AG08396 (cell line): Measurements from ENCODE around the gene DOHH.

Source experiments
- DNase-seq: peaks from one replicate; pipeline ENCODE4 v3.0.0; 2012; ENCODE audit warnings: low spot score, mixed read lengths

The DOHH gene

DNA sequence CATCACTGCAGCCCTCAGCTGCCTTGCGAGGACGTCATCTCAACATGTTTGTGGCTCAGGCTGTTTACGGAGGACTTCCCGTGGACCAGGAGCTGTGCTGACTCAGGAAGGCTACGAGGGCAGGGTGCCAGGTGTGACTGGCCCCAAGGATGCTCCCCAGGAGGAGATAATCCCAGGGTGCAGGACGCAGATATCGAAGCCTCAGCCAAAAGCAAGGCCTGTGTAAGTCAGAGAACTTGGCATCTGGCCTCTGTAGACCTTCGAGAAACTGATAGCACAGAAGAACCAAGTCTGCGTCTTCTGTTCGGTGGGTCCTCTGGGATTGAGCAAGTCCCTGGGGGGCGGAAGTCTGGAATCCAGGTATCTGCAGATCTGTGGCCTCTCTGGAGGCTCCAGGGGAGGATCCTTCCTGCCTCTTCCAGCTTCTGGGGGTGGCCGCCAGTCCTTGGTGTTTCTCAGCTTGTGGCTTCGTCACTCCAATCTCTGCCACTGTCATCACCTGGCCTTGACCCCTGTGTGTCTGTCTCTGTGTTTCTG lies 2.6 kb upstream of the DOHH start:
- DNase-seq = no peak

GRCh38 chr19:3501780-3502179 lies 1.3 kb upstream of the DOHH start:
- DNase-seq = no peak

GRCh38 chr19:3499738-3500428 lies 591 bp downstream of the DOHH start:
- no peak for DNase-seq

GRCh38 chr19:3497757-3498520 lies 2.5 kb downstream of the DOHH start:
- no peak for DNase-seq

- no peak for DNase-seq
Observed at GRCh38 chr19:3496392-3497273, 3.8 kb downstream of the DOHH start.

DNA sequence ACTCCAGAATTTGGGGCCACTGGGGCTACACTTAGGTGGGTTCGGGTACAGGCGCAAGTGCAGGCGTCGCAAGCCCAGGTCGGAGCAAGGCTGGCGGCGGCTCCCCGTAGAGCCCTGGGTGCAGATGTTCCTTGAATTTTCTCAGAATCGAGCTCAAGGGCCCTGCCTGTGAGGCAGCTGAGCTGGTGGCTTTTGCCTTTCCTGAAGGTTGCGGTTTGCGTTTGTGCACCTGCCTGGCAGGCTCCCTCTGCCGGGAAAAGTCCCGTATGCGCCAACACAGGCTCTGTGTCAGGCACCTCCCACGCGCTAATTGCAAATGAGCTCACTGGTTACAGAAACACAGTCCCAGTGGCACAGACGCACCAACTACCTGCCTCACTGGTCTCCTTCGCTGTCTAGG lies 5.9 kb downstream of the DOHH start:
- DNase-seq = no peak

GRCh38 chr19:3494051-3494450 lies 6.4 kb downstream of the DOHH start:
- peak; percentile 87 for DNase-seq

DNA sequence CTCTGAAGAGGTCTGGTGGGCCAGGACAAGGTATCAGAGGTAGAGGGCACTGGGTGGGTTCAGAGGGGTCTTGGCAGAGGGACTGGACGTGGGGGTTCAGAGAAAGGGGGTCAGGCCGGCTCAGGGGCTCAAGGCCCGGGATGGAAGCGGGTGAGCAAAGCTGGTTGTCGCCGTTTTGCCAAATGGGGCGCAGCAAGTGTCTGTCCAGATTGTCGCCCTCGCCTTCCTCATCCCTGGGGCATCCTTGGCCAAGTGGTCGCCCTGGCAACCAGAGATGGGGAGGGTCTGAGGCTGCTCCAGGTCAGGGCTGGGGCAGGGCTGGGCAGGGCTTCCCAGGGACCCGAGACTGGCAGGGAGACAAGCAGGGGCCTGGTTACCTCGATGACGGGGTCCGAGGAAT lies 6.8 kb downstream of the DOHH start:
- DNase-seq = no peak

DNA sequence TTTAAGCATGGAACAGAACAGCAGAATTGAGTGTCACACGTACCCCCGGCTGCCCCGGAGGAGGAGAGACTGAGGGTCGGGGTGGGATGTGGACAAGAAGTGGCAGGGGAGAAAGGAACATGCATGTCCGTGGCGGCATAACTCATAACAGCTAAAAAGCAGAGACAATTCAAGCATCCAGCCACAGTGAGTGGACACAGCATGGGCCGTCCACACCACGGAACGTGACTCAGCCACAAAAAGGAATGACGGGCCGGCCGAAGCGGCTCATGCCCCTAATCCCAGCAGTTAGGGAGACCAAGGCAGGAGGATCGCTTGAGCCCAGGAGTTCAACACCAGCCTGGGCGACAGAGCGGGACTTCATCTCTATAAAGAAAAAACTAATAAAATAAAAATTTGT lies 7.6 kb downstream of the DOHH start:
- no peak for DNase-seq

GRCh38 chr19:3492131-3492839 lies 8.2 kb downstream of the DOHH start:
- DNase-seq = no peak

DNA sequence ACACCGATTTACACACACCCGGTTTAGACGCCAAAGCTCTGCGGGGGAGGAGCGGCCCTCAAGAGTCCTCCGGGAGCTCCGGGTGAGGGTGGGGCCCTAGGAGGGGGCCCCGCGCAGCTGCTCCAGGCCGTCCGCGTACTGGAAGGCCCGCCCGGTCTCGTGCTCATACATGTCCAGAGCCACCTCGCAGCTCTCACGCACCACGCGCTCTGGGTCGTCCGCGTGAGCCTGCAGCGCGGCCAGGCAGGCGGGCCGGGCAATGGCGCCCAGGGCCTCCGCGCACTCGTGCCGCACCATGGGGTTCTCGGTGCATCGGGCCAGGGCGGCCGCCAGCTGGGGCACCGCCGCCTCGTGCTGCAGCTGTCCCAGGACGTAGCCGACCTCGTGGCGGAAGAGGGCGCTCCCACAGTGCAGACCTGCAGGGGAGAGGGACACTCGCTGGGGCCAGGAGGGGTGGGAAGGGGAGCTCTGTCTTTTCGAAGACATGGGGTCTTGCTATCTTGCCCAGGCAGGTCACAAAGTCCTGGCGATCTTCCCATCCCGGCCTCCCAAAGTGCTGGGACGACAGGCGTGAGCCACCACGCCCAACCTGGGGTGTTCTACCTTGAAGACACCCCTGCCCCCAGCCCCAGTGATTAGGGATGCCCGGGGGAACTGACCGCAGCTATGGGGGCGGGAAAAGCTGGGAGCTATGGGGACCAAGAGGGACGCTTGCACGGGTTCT lies 8.9 kb downstream of the DOHH start:
- DNase-seq = no peak

DNA sequence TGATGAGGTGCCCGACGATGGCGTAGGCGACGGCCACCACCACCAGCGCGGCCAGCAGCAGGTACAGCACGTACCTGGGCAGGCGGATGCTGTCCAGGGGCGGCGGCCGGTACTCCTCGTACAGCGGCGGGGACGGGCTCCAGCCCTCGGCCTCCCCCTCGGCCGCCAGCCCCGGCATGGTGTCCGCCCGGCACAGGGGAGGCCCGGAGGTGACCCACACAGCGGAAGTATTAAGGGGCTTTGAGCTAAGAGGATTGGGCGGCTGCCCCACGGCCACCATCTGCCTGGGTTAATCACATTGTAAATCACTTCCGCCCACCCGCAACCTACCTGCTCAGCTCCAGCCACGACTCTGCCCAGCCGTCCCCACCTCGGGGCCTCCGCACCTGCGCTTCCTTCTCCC lies 17.2 kb downstream of the DOHH start, which contains the start of gene SMIM44:
Gene SMIM44, minus strand, starts transcription at position 216 of the 403 bp plus-strand sequence. Its CDS starts 38 bp downstream, at position 178.
- DNase-seq = no peak

GRCh38 chr19:3482507-3483225 lies 17.8 kb downstream of the DOHH start:
- DNase-seq = no peak

- no peak for DNase-seq
Observed at GRCh38 chr19:3481241-3482090, 19.0 kb downstream of the DOHH start.

DNA sequence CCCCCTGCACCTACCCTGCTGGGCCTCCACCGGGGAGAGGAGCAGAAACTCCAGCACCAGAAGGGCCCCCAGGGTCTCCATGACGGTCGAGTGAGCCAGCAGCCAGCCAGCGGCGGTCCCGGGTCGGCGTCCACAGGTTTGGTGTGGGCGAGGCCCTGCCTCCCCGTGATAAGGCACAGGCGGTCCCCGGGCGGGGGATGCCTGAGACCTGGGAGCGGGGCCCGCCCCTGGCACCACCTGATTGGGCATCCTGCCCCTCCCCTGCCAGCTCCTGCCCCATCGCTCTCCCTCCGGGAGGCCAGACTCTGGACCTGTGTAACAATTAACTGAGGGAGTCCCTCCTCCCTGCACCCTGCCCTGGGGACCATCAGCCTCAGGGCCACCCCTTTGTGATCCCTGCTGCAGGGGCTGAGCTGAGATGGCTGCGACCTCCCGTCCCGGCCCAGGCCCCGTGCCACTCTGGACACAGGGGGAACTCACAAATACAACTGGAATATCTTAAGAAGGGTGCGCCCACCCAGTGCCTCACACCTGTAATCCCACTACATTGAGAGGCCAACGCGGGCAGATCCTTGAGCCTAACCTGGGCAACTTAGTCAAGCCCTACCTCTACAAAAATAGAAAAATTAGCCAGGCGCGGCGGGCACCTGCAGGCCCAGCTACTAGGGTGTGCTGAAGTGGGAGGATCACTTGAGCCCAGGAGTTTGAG lies 19.9 kb downstream of the DOHH start, which contains the start of gene SMIM24:
Gene SMIM24, minus strand, starts transcription at position 143 of the 709 bp plus-strand sequence. Its CDS starts 62 bp downstream, at position 81.
- DNase-seq = no peak

DNA sequence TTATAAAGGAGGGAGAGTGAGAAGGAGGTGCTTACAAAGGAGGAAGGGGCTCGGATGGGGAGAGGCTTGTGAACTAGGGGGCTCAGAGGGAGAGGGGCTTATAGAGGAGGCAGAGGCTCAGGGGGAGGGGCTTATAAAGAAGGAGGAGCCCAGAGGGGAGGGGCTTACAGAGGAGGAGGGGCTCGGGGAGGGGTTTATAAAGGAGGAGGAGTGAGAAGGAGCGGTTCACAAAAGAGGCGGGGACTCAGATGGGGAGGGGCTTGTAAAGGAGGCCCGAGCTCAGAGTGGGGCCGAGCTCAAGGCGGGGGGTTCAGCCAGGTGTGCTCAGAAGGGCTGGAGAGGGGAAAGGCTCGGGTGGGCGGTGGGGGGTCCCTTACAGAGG lies 20.6 kb downstream of the DOHH start:
- no peak for DNase-seq

DNA sequence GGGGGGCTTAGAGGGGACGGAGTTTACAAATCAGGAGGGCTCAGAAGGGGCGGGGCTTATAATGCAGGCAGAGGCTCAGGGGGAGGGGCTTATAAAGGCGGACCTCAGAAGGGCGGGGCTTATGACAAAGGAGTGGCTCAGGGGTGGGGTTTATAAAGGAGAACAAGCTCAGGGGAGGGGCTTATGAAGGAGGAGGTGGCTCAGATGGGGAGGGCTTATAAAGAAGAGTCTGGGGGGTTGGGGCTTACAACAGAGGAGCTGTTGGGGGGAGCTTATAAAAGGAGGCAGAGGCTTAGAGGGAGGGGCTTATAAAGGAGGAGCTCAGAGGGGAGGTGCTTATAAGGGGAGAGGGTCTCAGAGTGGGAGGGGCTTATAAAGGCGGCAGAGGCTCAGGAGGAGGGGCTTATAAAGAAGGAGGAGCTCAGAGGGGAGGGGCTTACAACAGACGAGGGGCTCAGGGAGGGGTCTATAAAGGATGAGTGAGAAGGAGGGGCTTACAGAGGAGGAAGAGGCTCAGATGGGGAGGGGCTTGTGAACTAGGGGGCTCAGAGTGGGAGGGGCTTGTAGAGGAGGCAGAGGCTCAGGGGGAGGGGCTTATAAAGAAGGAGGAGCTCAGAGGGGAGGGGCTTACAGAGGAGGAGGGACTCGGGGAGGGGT lies 21.2 kb downstream of the DOHH start:
- DNase-seq = no peak
